Measurements from ENCODE around the gene TMEM221.

Gene TMEM221

DNA sequence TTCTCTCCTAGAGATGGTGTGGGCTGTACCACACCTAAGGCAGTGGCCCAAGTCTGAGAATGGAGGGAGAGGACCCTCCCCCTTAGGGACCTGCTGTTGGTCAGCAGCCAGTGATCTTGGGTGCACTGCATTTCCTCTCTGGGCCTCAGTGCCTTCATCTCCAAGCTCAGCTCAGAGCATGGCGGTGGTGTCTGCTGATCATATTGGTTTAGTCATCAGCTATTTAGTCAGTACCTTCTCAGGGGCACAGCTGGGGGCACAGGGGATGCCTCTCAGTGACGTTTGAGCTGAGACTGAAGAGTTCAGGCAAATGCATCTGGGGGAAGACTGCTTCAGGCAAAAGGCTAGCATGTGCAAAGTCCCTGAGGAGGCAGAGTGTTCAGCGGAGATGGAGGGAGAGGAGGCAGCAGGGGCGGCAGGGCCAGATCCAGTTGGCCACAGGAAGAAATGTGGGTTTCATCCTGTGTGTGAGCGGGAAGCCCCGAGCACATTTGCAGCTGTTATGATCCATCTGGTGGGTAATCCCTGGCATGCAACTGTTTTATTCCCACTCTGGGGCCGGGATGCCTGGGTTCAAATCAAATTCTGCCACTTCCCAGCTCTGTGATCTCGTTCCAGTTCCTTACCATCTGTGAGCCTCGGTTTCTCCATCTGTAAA lies 47.3 kb upstream of the TMEM221 start:
- Histone ChIP-seq H3K27me3 (ENCODE audit: insufficient read depth, low read length, poor library complexity, severe bottlenecking) (no peaks in the 10 kb centered on the region), H3K9me3 (ENCODE audit: insufficient read depth, low read depth, low read length) (no peaks in the 10 kb centered on the region), H3K9me2 (replicated peaks; ENCODE audit: low read depth, low read length) (no peaks in the 10 kb centered on the region), H3K4me3 (ENCODE audit: low read length, poor library complexity, severe bottlenecking) (no peak overlapping the region), H3F3A (ENCODE audit: low read depth) (peaks cover 3% of the 10 kb centered on the region; the same call in 1 of the 2 replicates), H3K36me3 (ENCODE audit: insufficient read depth, low read length) (no peaks in the 10 kb centered on the region), H3K79me2 (ENCODE audit: insufficient read depth, low read length) (no peaks in the 10 kb centered on the region), H3K4me1 (ENCODE audit: insufficient read depth, low read length, poor library complexity, severe bottlenecking) (peaks cover 18% of the 10 kb centered on the region), H4K20me1 (ENCODE audit: insufficient read depth, low read length, poor library complexity, severe bottlenecking) (no peaks in the 10 kb centered on the region), H3K4me2 (ENCODE audit: low read depth, low read length, poor library complexity, severe bottlenecking) (peak overlapping the region; percentile 22), H2AFZ (ENCODE audit: low read length) (no peak overlapping the region), H3K9ac (ENCODE audit: low read depth, low read length, poor library complexity, severe bottlenecking) (no peak overlapping the region)
- TF ChIP-seq EZH2phosphoT487 (IDR thresholded peaks at IDR 0.05; ENCODE audit: borderline replicate concordance) = no peak
- TF ChIP-seq, protein P1, sequence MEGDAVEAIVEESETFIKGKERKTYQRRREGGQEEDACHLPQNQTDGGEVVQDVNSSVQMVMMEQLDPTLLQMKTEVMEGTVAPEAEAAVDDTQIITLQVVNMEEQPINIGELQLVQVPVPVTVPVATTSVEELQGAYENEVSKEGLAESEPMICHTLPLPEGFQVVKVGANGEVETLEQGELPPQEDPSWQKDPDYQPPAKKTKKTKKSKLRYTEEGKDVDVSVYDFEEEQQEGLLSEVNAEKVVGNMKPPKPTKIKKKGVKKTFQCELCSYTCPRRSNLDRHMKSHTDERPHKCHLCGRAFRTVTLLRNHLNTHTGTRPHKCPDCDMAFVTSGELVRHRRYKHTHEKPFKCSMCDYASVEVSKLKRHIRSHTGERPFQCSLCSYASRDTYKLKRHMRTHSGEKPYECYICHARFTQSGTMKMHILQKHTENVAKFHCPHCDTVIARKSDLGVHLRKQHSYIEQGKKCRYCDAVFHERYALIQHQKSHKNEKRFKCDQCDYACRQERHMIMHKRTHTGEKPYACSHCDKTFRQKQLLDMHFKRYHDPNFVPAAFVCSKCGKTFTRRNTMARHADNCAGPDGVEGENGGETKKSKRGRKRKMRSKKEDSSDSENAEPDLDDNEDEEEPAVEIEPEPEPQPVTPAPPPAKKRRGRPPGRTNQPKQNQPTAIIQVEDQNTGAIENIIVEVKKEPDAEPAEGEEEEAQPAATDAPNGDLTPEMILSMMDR (conservative IDR thresholded peaks at IDR 0.05; ENCODE audit: low read length) = no peak

DNA sequence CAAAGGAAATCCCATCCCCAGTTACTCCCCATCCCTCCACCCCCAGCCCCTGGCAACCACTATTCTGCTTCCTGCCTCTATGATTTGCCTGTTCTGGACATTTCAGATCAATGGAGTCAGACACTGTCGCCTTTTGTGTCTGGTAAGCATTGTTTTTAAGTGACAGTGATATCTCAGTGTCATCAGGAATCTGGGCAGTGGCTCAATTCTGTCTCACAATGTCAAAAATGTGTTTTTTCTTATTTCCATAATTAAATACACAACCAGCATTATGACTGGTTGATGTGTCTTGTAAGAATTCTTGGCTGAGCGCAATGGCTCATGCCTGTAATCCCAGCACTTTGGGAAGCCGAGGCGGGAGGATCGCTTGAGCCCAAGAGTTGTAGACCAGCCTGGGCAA lies 42.8 kb upstream of the TMEM221 start:
- H2AFZ ChIP-seq (ENCODE audit: low read length) = no peak overlapping the region
- peaks cover 3% of the 10 kb centered on the region; the same call in 1 of the 2 replicates for H3F3A ChIP-seq (ENCODE audit: low read depth)
- H3K27me3 ChIP-seq (ENCODE audit: insufficient read depth, low read length, poor library complexity, severe bottlenecking) = no peaks in the 10 kb centered on the region
- no peak overlapping the region for H3K4me2 ChIP-seq (ENCODE audit: low read depth, low read length, poor library complexity, severe bottlenecking)
- H3K9me3 ChIP-seq (ENCODE audit: insufficient read depth, low read depth, low read length) = no peaks in the 10 kb centered on the region
- H3K4me1 ChIP-seq (ENCODE audit: insufficient read depth, low read length, poor library complexity, severe bottlenecking) = peaks cover 22% of the 10 kb centered on the region
- TF ChIP-seq, protein P1 (conservative IDR thresholded peaks at IDR 0.05; ENCODE audit: low read length) = no peak
- TF ChIP-seq EZH2phosphoT487 (IDR thresholded peaks at IDR 0.05; ENCODE audit: borderline replicate concordance) = no peak
- no peaks in the 10 kb centered on the region for H3K79me2 ChIP-seq (ENCODE audit: insufficient read depth, low read length)
- H4K20me1 ChIP-seq (ENCODE audit: insufficient read depth, low read length, poor library complexity, severe bottlenecking) = peaks cover 3% of the 10 kb centered on the region
- H3K9ac ChIP-seq (ENCODE audit: low read depth, low read length, poor library complexity, severe bottlenecking) = no peak overlapping the region
- no peaks in the 10 kb centered on the region for H3K9me2 ChIP-seq (replicated peaks; ENCODE audit: low read depth, low read length)
- no peaks in the 10 kb centered on the region for H3K36me3 ChIP-seq (ENCODE audit: insufficient read depth, low read length)
- no peak overlapping the region for H3K4me3 ChIP-seq (ENCODE audit: low read length, poor library complexity, severe bottlenecking)

DNA sequence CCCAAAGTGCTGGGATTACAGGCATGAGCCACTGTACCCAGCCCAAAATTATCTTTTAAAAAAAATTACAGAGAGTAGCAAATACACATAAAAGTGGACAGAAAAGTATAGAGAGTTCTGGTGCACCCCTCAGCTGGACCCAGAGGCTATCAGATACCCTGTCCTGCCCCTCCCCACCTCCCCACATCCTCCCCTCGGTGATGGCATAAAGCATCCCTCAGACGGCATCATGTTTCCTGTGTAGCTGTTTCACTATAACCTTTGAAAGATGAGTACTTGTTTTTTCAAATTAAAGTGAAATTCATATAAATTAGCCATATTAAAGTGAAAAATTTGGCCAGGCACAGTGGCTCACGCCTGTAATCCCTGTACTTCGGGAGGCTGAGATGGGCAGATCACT lies 41.9 kb upstream of the TMEM221 start:
- no peaks in the 10 kb centered on the region for H3K9me3 ChIP-seq (ENCODE audit: insufficient read depth, low read depth, low read length)
- H3F3A ChIP-seq (ENCODE audit: low read depth) = peaks cover 3% of the 10 kb centered on the region; the same call in 1 of the 2 replicates
- peak overlapping the region; percentile 42 for H3K4me2 ChIP-seq (ENCODE audit: low read depth, low read length, poor library complexity, severe bottlenecking)

More for the DNA sequence above, 41.9 kb upstream of the TMEM221 start:
- Histone ChIP-seq H3K9ac (ENCODE audit: low read depth, low read length, poor library complexity, severe bottlenecking) (no peak overlapping the region), H3K27me3 (ENCODE audit: insufficient read depth, low read length, poor library complexity, severe bottlenecking) (no peaks in the 10 kb centered on the region), H3K9me2 (replicated peaks; ENCODE audit: low read depth, low read length) (no peaks in the 10 kb centered on the region), H2AFZ (ENCODE audit: low read length) (no peak overlapping the region), H3K4me1 (ENCODE audit: insufficient read depth, low read length, poor library complexity, severe bottlenecking) (peaks cover 22% of the 10 kb centered on the region), H4K20me1 (ENCODE audit: insufficient read depth, low read length, poor library complexity, severe bottlenecking) (peaks cover 3% of the 10 kb centered on the region), H3K4me3 (ENCODE audit: low read length, poor library complexity, severe bottlenecking) (no peak overlapping the region), H3K36me3 (ENCODE audit: insufficient read depth, low read length) (no peaks in the 10 kb centered on the region), H3K79me2 (ENCODE audit: insufficient read depth, low read length) (no peaks in the 10 kb centered on the region)
- TF ChIP-seq, protein P1 (conservative IDR thresholded peaks at IDR 0.05; ENCODE audit: low read length) = no peak
- TF ChIP-seq EZH2phosphoT487 (IDR thresholded peaks at IDR 0.05; ENCODE audit: borderline replicate concordance) = no peak
